SK-N-SH (cell line): Measurements from ENCODE around the gene NRDE2.

ENCODE experiments used
- CTCF ChIP-seq: fragments of 200-600 bp; sonication (generic); IDR thresholded peaks from 2 replicates; pipeline ENCODE4 v1.6.1; 2017; ENCODE audit warnings: antibody characterized with exemption, mild to moderate bottlenecking, moderate library complexity
- EZH2phosphoT487 ChIP-seq: fragments of 200-600 bp; sonication (generic); IDR thresholded peaks from 2 replicates; pipeline ENCODE4 v1.6.1; 2017; ENCODE audit warnings: low read depth, mixed run types, mild to moderate bottlenecking, antibody characterized with exemption, moderate library complexity, borderline replicate concordance
- GABPA ChIP-seq: IDR thresholded peaks from 2 replicates; pipeline ENCODE4 v1.4.0; 2012; ENCODE audit warnings: low read depth, mild to moderate bottlenecking
- JUND ChIP-seq: IDR thresholded peaks from 2 replicates; pipeline ENCODE4 v1.4.0; 2012
- POLR2AphosphoS5 ChIP-seq: IDR thresholded peaks from 2 replicates; pipeline ENCODE4 v1.6.1; 2012; ENCODE audit warnings: low read depth, low read length
- RAD21 ChIP-seq: IDR thresholded peaks from 2 replicates; pipeline ENCODE4 v1.6.1; 2012; ENCODE audit warnings: mild to moderate bottlenecking, low read length
- RCOR1 ChIP-seq: fragments of 150-350 bp; IDR thresholded peaks from 2 replicates; pipeline ENCODE4 v1.6.1; 2017; ENCODE audit warnings: antibody characterized with exemption, low read length
- TAF1 ChIP-seq: IDR thresholded peaks from 2 replicates; pipeline ENCODE4 v1.6.1; 2012; ENCODE audit warnings: low read depth, mild to moderate bottlenecking, low read length, moderate library complexity, borderline replicate concordance
- TCF12 ChIP-seq: IDR thresholded peaks from 2 replicates; pipeline ENCODE4 v1.4.0; 2012
- YY1 ChIP-seq: IDR thresholded peaks from 2 replicates; pipeline ENCODE4 v1.4.0; 2012; ENCODE audit warnings: low read depth, mild to moderate bottlenecking

- TF ChIP-seq CTCF (no peak), GABPA (no peak), EZH2phosphoT487 (no peak), RAD21 (no peak), RCOR1 (no peak), POLR2AphosphoS5 (no peak), TAF1 (no peak), YY1 (no peak), TCF12 (no peak), JUND (no peak)
Observed at GRCh38 chr14:90375934-90376333, 44.2 kb upstream of the NRDE2 start.
